HCT116 (cell line): ENCODE measurements around the gene STRA8. TPM values are rescaled to one million over a fixed set of nuclear protein-coding genes. Genes with fewer than 3 reads are reported as not detected.

Source experiments
- ATAC-seq: fragments of 200-7000 bp; cut with Tn5 transposase; 2 replicates; pipeline ENCODE4 v1.9.1; 2020; ENCODE audit warnings: mild to moderate bottlenecking, moderate library complexity
- BruUV-seq: library from RNA; stranded (reverse); fragments of 400-500 nt; replicated peaks from 2 replicates; lab custom pipeline; 2021; lab: Mats Ljungman, UMichigan
- CTCF ChIA-PET: fragments of 300-600 bp; sonication (Branson Sonifier 250); formaldehyde crosslinking; loops from one replicate; lab custom pipeline; 2021; ENCODE audit warnings: antibody characterized with exemption; lab: Charles Lee
- POLR2A ChIA-PET: fragments of 300-600, 350-600 bp; sonication (Branson Sonifier 250); formaldehyde crosslinking; loops from one replicate; lab custom pipeline; 2021; ENCODE audit warnings: antibody characterized with exemption; lab: Charles Lee
- RAD21 ChIA-PET, 2 experiments: fragments of 300-600 bp; sonication (Branson Sonifier 250); formaldehyde crosslinking; loops; one replicate each; lab custom pipeline; 2023; ENCODE audit warnings: low total read pairs in 2 of 2; ENCODE audit not compliant: uncharacterized antibody in 2 of 2, unreplicated experiment in 2 of 2, low non-redundant PET in 1 of 2; lab: Charles Lee
- DNase-seq: peaks from one replicate; pipeline ENCODE4 v3.0.0-alpha.2; 2010; ENCODE audit warnings: low read depth, low spot score
- H2AFZ ChIP-seq: fragments of 200-600 bp; shearing (Covaris generic), sonication (generic); 2 replicates; pipeline ENCODE4 v1.6.1; 2017; ENCODE audit warnings: low read depth, mixed run types, mixed read lengths, antibody characterized with exemption, low read length; ENCODE audit not compliant: poor library complexity, severe bottlenecking
- H3K27ac ChIP-seq: 2 replicates; pipeline ENCODE4 v1.5.1; 2012; ENCODE audit warnings: low read depth, low read length
- H3K27me3 ChIP-seq: fragments of 200-600 bp; sonication (generic); 2 replicates; pipeline ENCODE4 v1.6.1; 2016; ENCODE audit warnings: mixed run types, low read length, mixed read lengths; ENCODE audit not compliant: insufficient read depth
- H3K36me3 ChIP-seq, 2 experiments: fragments of 200-500 bp in 1 of 2; fragments of 200-600 bp in 1 of 2; sonication (Bioruptor generic) in 1 of 2; sonication (generic) in 1 of 2; 2 replicates each; pipeline versions ENCODE4 v1.5.1 to v1.6.1; 2014 to 2016; ENCODE audit warnings: low read length in 2 of 2, inconsistent platforms in 1 of 2, mixed read lengths in 1 of 2, mixed run types in 1 of 2; ENCODE audit not compliant: insufficient read depth in 2 of 2, control insufficient read depth in 1 of 2
- H3K4me1 ChIP-seq, 2 experiments: fragments of 200-600 bp in 1 of 2; sonication (generic) in 1 of 2; 2 replicates each; pipeline versions ENCODE4 v1.5.1 to v1.6.1; 2012 to 2017; ENCODE audit warnings: low read length in 2 of 2, inconsistent platforms in 1 of 2, mild to moderate bottlenecking in 1 of 2, mixed read lengths in 1 of 2, mixed run types in 1 of 2, moderate library complexity in 1 of 2; ENCODE audit not compliant: insufficient read depth in 2 of 2, control insufficient read depth in 1 of 2
- H3K4me2 ChIP-seq: fragments of 200-600 bp; sonication (generic); 2 replicates; pipeline ENCODE4 v1.6.1; 2017; ENCODE audit warnings: mixed run types, low read length, mixed read lengths
- H3K4me3 ChIP-seq, 2 experiments: fragments of 200-600 bp in 1 of 2; sonication (generic) in 1 of 2; replicated peaks in 1 of 2; 2 replicates each; pipeline ENCODE4 v1.5.1; 2011 to 2016; ENCODE audit warnings: low read length in 2 of 2, control low read depth in 1 of 2, low read depth in 1 of 2, mild to moderate bottlenecking in 1 of 2, mixed read lengths in 1 of 2, mixed run types in 1 of 2
- H3K79me2 ChIP-seq: fragments of 200-600 bp; sonication (generic); 2 replicates; pipeline ENCODE4 v1.6.1; 2017; ENCODE audit warnings: mild to moderate bottlenecking, mixed run types, low read length, moderate library complexity, mixed read lengths; ENCODE audit not compliant: insufficient read depth
- H3K9ac ChIP-seq: fragments of 200-600 bp; sonication (generic); 2 replicates; pipeline ENCODE4 v1.6.1; 2016; ENCODE audit warnings: low read length, mixed read lengths
- H3K9me2 ChIP-seq: fragments of 200-600 bp; sonication (generic), shearing (Covaris generic); 2 replicates; pipeline ENCODE4 v1.6.1; 2017; ENCODE audit warnings: mixed run types, mild to moderate bottlenecking, moderate library complexity; ENCODE audit not compliant: insufficient read depth
- H3K9me3 ChIP-seq, 2 experiments: fragments of 200-500 bp in 1 of 2; fragments of 200-600 bp in 1 of 2; sonication (Bioruptor generic) in 1 of 2; sonication (generic) in 1 of 2; 2 replicates each; pipeline ENCODE4 v1.6.1; 2014 to 2017; ENCODE audit warnings: low read length in 2 of 2, mixed read lengths in 2 of 2, inconsistent platforms in 1 of 2, low read depth in 1 of 2, mild to moderate bottlenecking in 1 of 2, mixed run types in 1 of 2, moderate library complexity in 1 of 2; ENCODE audit not compliant: control insufficient read depth in 1 of 2, insufficient read depth in 1 of 2
- H4K20me1 ChIP-seq: fragments of 200-600 bp; sonication (generic), shearing (Covaris generic); 2 replicates; pipeline ENCODE4 v1.6.1; 2017; ENCODE audit warnings: mixed run types, mild to moderate bottlenecking, moderate library complexity; ENCODE audit not compliant: insufficient read depth
- EGR1 ChIP-seq: IDR thresholded peaks from 2 replicates; pipeline ENCODE4 v1.6.1; 2012; ENCODE audit warnings: low read depth
- POLR2A ChIP-seq: IDR thresholded peaks from 2 replicates; pipeline ENCODE4 v1.7.0; 2011; ENCODE audit warnings: borderline replicate concordance; ENCODE audit not compliant: insufficient read depth, insufficient read length; ENCODE audit errors: extremely low read depth
- SRF ChIP-seq: IDR thresholded peaks from 2 replicates; pipeline ENCODE4 v1.6.1; 2012; ENCODE audit warnings: low read depth
- intact Hi-C: fragments of 100-400 bp; cut with micrococcal nuclease; formaldehyde crosslinking; loops from 2 replicates; pipeline ENCODE4 v1.10.0; 2022
- total RNA-seq: library from RNA; stranded (reverse); gene quantifications from one replicate; pipeline ENCODE4 v1.2.1, GENCODE V29; 2021; ENCODE audit not compliant: unreplicated experiment
- TF ChIP-seq, protein P1 (sequence below): IDR thresholded peaks from 2 replicates; pipeline ENCODE4 v1.6.1; 2012; ENCODE audit warnings: low read depth

STRA8 gene
- total RNA-seq, 1 experiment from 2014 or later: not detected

DNA sequence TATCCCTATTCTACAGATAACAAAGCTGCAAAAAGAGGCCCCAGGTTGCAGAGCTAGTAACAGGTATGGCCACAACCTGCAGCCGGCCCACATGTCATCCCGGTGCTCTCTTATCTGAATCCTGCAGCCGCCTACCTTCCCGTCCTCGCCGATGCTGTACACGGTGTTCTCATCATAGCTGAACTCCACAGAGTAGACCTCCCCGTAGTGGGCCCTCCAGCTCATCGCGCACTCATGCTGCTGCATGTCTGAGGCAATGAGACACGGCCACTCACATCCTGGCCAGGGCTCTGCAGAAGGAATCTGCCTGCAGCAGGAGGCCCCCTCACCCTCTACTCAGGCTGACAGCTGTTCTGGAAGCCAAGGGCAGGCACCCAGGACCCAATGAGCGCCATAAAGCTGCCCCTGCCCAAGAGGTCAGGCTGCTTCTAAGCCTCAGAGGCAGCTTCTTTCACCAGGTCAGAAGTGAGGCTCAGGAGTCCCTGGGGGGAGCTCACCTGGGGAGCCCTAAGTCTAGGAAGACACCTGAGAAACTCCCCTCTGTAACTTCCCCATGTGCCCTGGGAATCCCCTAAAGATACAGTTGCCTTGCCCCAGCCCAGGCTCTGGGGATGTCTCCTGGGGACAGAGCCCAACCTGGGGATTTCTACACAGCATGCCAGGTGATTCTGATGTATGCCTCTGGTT is 45.2 kb upstream of the STRA8 start:
- intact Hi-C loops: no loop called here

More for the DNA sequence above, 45.2 kb upstream of the STRA8 start:
- POLR2A ChIA-PET: no interaction called here
- H2AFZ ChIP-seq: no peak overlapping the region
- no peaks in the 10 kb centered on the region for H4K20me1 ChIP-seq
- CTCF ChIA-PET: no interaction called here
- H3K4me3 ChIP-seq: no peak overlapping the region
- ATAC-seq (no peak), DNase-seq (no peak)
- no TSS peak for BruUV-seq
- no peaks in the 10 kb centered on the region for H3K27me3 ChIP-seq
- no peak overlapping the region for H3K9ac ChIP-seq
- no peaks in the 10 kb centered on the region for H3K9me3 ChIP-seq
- RAD21 ChIA-PET: no interaction called here
- H3K27ac ChIP-seq: no peak overlapping the region
- no peaks in the 10 kb centered on the region for H3K36me3 ChIP-seq
- no peaks in the 10 kb centered on the region for H3K9me2 ChIP-seq
- no peaks in the 10 kb centered on the region for H3K79me2 ChIP-seq
- no peaks in the 10 kb centered on the region for H3K4me1 ChIP-seq
- H3K4me2 ChIP-seq: no peak overlapping the region
- no peak for TF ChIP-seq EGR1
- no peak for TF ChIP-seq SRF
- TF ChIP-seq, protein P1, sequence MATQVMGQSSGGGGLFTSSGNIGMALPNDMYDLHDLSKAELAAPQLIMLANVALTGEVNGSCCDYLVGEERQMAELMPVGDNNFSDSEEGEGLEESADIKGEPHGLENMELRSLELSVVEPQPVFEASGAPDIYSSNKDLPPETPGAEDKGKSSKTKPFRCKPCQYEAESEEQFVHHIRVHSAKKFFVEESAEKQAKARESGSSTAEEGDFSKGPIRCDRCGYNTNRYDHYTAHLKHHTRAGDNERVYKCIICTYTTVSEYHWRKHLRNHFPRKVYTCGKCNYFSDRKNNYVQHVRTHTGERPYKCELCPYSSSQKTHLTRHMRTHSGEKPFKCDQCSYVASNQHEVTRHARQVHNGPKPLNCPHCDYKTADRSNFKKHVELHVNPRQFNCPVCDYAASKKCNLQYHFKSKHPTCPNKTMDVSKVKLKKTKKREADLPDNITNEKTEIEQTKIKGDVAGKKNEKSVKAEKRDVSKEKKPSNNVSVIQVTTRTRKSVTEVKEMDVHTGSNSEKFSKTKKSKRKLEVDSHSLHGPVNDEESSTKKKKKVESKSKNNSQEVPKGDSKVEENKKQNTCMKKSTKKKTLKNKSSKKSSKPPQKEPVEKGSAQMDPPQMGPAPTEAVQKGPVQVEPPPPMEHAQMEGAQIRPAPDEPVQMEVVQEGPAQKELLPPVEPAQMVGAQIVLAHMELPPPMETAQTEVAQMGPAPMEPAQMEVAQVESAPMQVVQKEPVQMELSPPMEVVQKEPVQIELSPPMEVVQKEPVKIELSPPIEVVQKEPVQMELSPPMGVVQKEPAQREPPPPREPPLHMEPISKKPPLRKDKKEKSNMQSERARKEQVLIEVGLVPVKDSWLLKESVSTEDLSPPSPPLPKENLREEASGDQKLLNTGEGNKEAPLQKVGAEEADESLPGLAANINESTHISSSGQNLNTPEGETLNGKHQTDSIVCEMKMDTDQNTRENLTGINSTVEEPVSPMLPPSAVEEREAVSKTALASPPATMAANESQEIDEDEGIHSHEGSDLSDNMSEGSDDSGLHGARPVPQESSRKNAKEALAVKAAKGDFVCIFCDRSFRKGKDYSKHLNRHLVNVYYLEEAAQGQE: no peak
- no peak for TF ChIP-seq POLR2A
